LoVo (cell line): ENCODE data around the gene ADNP.
"Not testable (repeated sequence)": the region's sequence is repeated elsewhere in the genome, so short reads cannot be mapped to it uniquely, and the experiment has no call there.

Experiments used
- DNase-seq: peaks from one replicate; pipeline ENCODE4 v3.0.0-alpha.2; 2016; ENCODE audit warnings: low spot score

The ADNP gene

DNA sequence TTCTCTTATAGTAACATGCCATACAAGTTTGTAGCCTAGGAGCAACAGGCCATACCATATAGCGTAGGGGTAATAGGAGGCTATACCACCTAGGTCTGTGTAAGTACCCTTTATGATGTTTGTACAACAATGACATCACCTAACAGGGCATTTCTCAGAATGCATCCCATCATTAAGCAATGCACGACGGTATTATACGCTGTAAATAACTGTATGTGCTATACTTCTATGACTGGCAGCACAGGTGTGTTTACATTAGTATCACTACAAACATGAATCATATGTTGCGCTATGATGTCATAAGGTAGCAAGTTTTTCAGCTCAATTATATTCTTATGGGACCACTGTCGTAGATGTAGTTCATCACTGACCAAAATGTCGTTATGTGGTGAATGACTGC, 31.0 kb downstream of the ADNP start:
- DNase-seq: no peak

DNA sequence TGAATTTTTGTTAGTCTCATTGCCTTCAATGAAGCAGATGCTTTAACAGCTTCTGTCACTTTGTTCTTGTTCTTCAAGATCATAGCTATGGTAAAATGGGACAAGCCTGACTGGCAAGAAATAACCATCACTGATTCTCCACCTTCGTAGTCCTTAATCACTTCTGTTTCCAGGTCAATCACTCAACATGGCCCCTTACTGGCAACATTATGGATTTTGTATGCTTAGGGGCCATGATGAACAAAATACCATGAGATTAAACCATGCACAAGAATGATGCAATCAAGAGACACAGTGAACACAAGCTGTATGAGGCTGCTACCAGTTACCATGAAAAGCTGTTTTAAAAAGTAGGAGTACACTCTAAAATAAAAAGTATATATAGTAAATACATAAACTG, 32.8 kb downstream of the ADNP start:
- no peak for DNase-seq

DNA sequence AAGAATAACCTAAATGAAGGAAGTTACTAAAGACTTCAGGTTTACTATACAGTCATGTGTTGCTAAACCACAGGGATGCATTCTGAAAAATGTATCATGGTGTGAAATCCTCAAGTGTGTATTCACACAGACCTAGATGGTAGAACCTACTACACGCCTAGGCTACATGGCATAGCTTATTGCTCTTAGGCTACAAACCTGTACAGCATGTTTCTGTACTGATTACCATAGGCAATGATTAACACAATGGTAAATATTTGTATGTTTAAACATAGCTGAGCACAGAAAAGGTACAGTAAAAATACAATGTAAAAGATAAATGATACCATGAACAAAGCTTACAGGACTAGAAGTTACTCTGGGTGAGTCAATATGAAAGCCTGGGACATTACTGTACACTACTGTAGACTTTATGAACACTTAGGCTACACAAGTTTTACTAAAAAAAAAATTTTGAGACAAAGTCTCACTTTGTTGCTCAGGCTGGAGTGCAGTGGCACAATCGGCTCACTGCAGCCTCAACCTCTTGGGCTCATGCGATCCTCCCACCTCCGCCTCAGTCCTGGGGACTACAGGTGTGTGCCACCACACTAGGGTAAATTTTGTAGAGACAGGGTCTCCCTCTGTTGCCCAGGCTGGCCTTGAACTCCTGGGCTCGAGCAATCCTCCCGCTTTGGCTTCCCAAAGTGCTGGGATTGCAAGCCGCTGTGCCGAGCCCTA, 36.0 kb downstream of the ADNP start:
- DNase-seq: no peak

DNA sequence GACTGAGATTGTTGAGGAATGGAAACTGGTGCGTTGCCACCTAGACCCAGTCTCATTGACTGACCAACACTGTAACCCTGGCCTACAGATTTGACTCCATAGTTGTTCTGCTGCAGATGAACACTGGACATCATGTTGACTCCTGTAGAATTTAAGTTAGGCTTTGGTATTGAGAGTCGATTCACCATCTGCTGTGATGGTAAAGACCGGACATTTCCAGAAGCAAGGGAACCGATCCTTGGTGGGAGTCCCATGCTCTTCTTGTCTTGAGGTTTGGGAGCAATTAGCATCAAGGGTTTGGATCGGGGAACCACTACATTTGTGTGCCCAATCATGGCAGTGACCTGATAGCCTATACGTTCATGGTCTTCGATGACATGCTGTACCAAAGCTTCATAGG, 37.6 kb downstream of the ADNP start:
- DNase-seq: no peak

DNA sequence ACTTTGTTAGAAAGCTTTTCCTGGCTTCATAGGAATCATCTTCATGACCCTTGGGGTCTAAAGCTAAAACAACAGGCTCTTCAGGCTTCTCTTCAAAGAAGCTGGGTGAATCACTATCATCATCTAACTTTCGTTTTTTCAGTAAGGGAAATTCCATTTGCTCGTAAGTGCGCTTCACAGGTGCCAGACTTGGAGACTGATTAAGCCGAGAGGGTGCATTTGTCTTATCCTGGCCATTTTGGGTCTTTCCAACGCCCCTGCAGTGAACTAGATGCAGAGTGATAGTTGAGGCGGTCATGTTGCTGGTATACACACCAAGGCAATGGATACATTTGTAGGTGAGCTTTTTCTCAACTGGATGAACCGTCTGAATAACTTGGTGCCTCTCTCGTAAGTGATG, 38.8 kb downstream of the ADNP start:
- no peak for DNase-seq

DNA sequence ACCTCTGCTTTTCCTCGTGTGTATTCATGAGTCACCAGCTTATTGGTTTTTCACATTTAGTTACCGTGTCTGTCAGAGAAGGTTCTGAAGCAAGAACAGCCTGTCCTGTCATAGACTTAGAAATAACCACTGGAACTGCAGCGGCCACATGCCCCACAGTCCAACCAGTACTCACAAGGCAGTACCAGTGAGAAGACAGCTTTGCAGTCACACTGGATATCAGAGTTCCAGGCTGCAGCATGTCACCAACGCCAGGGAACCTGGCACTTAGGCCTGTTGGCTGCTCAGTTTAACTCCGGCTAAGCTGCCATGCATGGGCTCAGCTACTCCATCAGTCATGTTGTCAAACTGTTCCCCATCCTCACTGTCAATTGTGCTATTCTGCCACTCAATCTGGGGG, 40.1 kb downstream of the ADNP start:
- DNase-seq: no peak

DNA sequence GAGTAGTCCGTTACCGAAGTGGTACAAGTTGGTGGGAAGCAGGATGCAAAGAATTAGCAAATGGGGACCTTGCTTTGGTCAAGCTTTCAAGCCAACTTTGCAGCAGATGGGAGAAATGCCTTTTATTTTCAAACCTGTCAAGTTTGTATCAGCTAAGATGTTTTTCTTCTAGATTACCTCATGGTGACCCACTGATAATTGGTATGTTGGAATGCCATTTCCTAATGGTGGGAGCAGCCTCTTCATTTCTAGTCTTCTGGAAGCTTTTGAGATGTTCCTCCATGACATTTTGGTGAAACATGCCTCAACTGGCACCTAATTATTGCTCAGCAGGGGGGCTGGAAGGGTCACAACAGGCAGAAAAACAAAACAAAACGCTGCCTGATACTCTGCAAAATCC, 43.7 kb downstream of the ADNP start:
- DNase-seq: no peak

DNA sequence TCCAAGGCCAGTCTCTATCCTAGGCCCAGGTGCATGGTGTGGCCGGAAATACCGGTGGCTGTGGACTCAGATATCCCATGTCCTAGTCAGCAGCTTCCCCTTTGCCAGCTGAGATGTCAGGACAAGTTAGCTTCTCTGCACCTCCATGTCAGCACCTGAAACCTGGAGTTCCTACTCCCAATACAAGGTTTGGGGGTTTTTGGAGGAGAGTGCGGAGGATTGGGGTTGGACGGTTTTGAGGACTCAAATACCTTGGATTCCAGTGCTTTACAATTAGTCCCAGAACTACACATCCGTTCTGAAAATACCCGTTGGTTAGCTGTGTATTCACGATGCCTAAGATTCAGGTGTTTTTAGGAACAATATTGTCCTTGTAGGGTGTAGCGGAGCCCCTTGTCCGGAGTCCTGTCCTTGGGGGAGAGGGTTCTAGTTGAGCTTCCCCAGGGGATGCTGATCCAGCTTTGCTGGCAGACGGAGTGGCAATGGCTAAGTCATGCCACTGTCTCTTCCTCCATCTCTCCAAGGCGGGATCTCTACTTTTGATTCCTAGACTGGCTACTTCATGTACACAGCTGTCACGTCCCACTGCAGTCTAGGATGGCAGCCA, 45.0 kb downstream of the ADNP start:
- no peak for DNase-seq

DNA sequence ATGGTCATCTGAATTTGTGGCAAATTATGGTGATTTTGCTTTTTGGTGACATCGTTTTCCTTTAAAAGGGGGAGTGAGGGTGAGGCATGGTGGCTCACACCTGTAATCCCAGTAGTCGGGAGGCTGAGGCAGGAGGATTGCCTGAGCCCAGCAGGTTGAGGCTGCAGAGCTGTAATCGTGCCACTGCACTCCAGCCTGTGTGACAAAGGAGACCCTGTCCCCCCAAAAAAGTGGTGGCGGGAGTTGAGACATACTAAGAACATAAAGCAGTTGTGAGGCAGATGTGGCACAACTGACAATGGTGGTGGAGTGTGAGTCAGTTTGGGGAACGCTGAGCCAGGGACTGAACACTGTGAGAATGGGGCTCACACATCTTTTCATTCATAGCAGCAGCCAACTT, 45.5 kb downstream of the ADNP start:
- no peak for DNase-seq

DNA sequence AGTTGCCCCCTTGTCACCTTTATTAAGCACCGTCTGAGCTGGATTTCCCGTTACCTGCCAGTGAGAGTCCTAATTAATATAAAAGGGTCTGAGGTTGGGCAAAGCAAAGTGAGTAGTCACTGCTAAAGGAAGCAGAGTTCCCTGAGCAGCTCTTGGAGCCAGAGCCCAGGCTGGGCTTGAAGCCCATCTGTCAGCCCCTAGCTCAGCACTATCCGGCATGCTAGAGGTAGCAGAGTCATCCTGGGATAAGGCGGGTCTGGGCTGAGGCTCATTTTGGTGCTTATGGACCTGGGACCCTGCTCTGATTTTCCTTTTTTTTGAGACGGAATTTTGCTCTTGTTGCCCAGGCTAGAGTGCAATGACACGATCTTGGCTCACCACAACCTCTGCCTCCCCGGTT, 46.2 kb downstream of the ADNP start:
- DNase-seq: no peak

DNA sequence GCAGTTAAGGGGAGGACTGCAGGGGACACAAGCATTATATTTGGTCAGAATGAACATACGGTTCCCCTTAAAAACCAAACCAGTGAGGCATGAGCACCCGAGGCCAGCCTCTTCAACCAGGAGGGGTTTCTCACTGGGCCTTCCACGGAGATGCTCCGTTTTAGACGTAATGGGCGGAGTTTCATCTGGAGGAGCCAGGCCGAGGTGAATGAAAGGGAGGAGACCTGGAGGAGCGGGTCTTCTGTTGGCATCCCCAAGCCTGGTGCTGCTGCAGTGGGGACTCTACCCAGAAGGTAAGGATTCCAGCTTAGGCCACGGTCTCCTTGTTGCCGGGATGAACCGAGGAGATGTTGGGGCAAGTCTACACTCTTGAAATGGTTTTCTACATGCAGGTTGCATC, 47.4 kb downstream of the ADNP start:
- DNase-seq: no peak

DNA sequence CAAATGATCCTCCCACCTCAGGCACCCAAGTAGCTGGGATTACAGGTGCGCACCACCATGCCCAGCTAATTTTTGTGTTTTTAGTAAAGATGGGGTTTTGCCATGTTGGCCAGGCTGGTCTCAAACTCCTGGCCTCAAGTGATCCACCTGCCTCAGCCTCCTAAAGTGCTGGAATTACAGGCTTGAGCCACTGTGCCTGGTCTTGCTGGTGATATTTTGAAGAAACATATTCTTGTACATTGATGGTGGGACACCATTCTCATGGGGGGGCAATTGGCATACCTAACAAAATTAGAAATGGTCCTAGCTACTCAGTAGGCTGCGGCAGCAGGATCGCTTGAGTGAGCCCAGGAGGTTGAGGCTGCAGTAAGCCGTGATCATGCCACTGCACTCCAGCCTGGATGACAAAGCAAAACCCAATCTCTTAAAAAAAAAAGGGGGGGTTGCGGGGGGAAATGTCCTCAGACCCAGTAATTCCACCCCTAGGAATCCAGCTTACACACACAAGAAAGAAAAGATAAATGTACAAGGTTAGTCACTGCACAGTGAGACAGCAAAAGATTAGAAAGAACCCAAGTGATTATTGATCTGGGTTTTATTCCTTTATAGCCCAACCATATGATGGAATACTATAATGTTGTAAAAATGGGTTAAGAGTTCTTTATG, 49.3 kb downstream of the ADNP start:
- not testable (repeated sequence) for DNase-seq

DNA sequence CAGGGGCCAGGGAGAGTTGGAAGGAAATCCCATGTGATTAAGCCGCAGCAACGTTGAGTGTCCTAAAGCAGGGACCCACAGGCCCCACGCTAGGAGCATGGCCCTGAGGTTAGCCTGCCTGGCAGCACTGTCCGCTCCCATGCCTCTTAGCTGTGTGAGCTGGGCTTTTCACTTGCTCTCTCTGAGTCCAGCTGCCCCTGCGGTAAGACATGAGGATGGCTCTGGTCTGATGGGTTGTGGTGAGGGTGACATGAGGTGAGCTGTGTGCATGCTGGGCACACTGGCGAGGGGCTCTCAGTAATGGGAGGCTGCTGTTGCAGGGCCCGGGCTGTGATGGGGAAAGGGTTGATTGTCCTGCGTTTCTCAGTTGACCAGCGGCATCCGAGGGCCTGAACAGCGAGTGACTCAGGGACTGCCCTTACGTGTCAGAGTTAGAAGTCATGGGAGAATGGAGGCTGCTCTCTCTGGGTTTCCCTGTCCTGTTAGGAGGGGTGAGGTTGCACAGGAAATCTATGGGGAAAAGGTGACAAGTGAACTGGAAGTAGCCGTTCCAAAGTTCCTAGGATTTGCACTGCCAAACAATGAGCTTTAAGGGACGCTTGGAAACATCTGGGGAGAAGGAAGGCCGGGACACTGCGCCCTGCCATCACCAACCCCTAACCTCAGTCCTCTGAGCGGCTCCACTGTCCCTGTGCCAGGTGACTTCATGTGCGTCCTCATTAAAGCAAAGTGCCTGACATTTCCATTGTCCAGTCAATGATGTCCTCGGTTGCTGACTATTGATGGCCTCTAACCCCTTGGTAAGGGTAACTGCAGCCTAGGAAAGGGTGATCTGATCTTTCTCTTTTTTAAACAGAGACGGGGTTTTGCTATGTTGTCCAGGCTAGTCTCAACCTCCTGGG, 51.3 kb downstream of the ADNP start:
- DNase-seq: no peak

DNA sequence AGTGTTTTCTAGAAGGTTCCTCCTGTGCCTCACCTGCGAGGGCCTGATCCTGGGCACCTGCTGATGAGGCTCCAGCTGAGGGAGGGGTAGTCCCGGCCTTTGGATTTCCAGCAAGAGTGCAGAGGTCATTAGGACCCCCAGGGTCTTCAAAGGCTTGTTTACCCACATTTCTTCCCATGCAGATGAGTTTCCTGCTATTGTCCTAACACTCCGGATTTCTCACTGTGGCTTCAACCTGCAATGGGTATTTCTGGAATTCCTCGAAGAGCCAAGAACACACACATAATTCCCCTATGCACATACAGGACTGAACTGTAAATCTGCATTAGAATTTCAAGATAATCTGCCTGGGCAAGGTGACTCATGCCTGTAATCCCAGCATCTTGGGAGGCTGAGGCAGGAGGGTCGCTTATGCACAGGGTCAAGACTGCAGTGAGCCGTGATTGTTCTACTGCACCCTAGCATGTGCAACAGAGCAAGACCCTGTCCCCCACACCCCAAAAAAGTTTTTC, 53.9 kb downstream of the ADNP start:
- no peak for DNase-seq

DNA sequence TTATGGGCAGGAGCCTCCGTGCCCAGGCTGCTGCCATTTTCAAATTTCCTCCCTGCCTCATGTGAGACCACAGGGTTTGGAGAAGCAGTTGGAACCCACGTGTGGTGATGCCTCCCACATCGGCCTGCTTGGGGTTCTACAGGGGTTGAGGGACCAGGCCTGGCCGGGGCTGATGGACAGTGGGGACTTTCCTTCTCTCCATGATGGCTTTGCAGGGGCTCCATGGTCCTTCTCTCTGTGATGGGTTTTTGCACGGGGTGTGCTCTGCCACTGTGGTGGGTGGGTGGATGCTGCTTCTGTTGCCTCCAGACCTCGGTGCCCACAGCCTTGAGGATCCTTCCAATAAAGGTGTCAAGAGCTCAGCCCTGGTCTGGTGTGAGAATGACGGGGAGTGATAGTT, 54.4 kb downstream of the ADNP start:
- no peak for DNase-seq

DNA sequence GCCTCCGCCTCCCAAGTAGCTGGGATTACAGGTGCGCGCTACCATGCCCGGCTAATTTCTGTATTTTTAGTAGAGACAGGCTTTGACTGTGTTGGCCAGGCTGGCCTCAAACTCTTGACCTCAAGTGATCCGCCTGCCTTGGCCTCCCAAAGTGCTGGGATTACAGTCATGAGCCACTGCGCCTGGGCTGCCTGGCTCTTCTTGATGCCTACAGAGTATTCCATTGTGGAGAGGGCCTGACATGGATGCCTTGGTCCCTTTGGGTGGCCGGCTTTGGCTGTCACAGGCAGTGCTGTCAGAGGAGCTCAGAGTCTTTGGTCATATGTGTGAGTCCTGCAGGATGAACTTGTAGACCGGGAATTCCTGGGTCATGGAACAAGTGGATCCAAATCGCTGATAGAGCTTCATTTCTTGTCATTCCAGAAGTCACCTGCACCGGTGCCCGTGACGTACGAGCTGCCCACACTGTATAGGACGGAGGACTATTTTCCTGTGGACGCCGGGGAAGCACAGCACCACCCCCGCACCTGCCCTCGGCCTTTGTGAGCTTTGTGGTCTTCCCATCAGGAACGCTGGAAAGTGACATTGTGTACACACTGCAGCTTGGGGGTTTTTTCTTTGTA, 55.1 kb downstream of the ADNP start:
- DNase-seq: no peak

DNA sequence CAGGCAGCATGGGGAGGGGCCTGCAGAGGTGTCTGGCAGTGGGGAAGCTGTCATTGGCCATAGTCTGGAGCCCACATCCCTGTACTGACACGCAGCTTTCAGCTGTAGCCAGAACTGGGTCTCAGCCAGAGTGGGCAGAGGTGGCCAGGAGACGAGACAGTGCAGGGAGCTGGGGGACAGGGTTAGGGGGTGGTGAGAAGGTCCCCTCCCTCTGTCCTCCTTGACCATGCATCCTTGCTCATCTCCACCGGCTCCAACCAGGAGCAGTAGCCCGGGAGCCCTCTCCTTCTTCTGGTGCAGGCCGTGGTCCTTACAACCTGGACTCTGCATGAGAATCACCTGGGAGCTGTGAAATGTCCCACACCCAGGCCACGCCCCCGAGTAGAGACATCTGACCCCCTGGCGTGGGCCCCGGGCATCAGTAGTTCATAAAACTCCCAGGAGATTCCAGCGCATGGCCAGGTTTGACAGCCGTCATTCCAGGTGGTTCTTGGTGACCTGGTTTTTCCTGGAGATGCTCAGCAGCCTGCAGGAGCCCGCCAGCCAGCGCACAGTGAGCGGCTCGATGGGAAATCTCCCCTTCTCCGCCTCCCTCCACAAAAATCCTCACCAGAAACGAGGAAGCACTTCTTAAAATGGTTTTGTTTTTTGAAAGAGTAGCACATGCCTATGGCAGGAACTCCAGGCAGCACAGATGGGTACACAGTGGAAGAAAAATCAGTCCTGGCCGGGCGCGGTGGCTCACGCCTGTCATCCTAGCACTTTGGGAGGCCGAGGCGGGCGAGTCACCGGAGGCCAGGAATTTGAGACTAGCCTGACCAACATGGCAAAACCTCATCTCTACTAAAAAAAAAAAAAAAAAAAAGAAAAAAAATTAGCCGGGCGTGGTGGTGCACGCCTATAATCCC, 56.2 kb downstream of the ADNP start:
- DNase-seq: no peak

DNA sequence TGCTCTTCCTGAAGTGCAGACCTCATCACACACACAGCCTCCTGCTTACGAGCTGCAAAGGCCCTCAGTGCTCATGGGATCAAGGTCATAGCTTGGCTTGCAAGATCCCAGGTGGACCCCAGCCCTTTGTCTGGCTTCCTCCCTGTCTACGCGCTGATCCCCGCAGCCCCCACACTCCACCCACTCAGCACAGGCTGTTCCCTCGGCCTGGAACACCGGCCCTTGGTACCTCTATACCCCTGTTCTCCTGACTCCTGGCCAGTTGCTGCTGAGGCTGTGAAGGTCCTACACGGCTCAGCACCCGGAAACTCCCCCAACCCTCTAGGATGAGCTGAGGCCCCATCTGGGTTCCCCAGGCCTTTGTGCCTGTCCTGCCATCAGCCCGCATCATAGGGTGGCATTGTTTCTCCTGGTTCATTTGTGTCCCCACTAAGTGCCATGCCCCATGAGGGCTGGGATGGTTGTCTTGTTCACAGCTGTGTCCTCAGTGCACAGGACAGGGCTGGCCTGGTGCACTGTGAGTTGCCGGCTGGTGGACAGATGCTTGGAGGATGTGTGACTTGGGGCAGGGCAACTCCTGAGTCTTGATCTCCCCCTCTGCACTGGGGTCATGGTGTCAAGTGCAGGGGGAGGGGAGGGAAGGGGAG, 57.0 kb downstream of the ADNP start:
- no peak for DNase-seq

DNA sequence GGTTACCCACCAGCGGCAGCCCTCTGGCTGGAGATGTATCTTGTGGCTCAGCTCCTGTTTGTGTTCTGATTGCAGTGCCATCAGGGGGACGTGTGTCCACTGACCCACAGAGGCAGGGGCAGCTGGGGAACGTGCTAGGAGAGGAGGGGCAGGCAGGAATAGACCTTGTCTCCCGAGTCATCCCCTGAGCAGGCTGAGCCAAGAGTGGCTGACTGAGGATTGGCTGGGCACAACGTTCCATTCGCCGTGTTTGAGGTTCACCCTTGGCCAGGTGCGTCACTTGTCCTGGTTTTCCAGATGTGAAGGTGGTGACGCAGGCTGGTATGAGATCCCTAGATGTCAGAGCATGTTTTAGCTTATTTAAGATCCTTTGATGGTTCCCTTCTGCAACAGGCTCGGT, 57.7 kb downstream of the ADNP start:
- no peak for DNase-seq
